ENCODE data around the gene BTD. TPM values are rescaled to one million over a fixed set of nuclear protein-coding genes. Genes with fewer than 3 reads are reported as not detected.

BTD gene
- total RNA-seq, 2 donors from 2014 or later: 5.9 to 11.0 TPM

DNA sequence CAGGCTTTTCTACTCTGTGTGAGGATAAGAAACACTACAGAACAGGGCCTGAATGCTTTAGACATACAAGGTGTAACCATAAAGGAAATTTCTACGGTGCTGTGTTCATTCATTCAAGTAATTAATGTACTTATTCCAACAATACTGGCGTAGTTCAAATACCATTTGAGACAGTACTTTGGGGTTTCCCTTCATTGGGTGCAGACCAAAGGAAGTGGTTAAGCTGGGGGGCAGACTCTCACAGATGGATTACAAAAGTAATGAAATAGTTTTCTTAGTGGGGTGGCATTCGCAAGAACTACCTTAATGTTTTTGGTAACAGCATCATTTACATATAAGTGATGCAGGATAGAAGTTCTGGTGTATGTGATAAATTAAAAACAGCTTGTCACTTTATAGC, 65.9 kb downstream of the BTD start:
- peak overlapping the region; percentile 65 for H3K27ac Mint-ChIP-seq
- H3K4me3 Mint-ChIP-seq: peak overlapping the region in 1 of 2 donors; percentile 61
- peak; percentile 84 to 89 for ATAC-seq (replicated peaks in 1 of 2)

DNA sequence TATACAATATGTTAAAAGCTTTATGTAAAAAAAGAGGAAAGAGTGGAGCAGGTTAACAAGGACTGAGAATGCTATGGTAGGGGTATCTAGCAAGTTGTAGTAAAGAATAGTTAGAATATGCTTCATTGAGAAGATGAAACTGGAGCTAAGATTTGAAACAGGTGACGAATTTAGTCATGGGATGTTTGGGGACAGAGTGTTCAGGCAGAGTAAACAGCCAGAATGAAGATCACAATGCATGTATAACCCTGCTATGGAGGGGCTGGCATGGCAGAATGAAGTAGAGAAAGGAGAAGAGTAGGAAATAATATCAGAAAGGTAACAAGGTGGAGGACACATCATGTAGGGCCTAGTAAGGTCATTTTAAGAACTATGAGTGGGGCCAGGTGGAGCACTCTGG, 72.0 kb downstream of the BTD start:
- DNase-seq: no peak
- H3K27me3 Mint-ChIP-seq (ENCODE audit: low read depth): no peaks in the 10 kb centered on the region
- H3K36me3 Mint-ChIP-seq (ENCODE audit: insufficient read depth in 2 of 2): peaks cover 4 to 16% of the 10 kb centered on the region in 2 donors
- H3K27ac Mint-ChIP-seq: no peak overlapping the region
- no peak overlapping the region for H3K4me3 Mint-ChIP-seq
- H3K4me1 Mint-ChIP-seq (ENCODE audit: low read depth): no peaks in the 10 kb centered on the region
- no peaks in the 10 kb centered on the region for H3K9me3 Mint-ChIP-seq
- ATAC-seq (replicated peaks in 1 of 2): no peak

More for the DNA sequence above, 65.9 kb downstream of the BTD start:
- H3K9me3 Mint-ChIP-seq: peaks cover 5 to 13% of the 10 kb centered on the region in 2 donors
- peaks cover 27% of the 10 kb centered on the region for H3K4me1 Mint-ChIP-seq (ENCODE audit: low read depth)
- no peaks in the 10 kb centered on the region for H3K27me3 Mint-ChIP-seq (ENCODE audit: low read depth)
- peak in 1 of 2 donors; percentile 44 for DNase-seq
- peaks cover 9 to 33% of the 10 kb centered on the region in 2 donors for H3K36me3 Mint-ChIP-seq (ENCODE audit: insufficient read depth in 2 of 2)

DNA sequence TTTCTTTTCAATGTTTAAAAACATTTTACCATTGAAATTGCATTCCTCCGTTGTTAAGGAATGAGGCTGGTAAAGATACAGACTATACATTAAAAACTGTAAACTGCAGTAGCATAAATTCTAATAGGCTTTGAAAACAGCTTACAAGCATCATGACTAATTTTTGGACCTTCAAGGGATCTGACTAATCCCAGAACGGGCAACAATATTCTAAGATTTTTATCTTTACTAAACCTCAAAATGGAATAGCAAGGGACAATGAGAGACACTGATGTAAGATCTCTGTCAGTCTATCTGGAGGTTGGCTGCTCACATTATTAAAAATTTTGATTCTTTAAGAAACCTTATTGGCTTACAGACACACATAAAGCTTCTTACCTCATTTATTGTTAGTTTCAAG, 74.7 kb downstream of the BTD start:
- H3K27ac Mint-ChIP-seq: no peak overlapping the region
- no peaks in the 10 kb centered on the region for H3K27me3 Mint-ChIP-seq (ENCODE audit: low read depth)
- peaks cover 0 to 10% of the 10 kb centered on the region in 2 donors for H3K36me3 Mint-ChIP-seq (ENCODE audit: insufficient read depth in 2 of 2)
- H3K4me1 Mint-ChIP-seq (ENCODE audit: low read depth): no peaks in the 10 kb centered on the region
- H3K9me3 Mint-ChIP-seq: no peaks in the 10 kb centered on the region
- no peak overlapping the region for H3K4me3 Mint-ChIP-seq
- DNase-seq: no peak
- ATAC-seq (replicated peaks in 1 of 2): no peak

DNA sequence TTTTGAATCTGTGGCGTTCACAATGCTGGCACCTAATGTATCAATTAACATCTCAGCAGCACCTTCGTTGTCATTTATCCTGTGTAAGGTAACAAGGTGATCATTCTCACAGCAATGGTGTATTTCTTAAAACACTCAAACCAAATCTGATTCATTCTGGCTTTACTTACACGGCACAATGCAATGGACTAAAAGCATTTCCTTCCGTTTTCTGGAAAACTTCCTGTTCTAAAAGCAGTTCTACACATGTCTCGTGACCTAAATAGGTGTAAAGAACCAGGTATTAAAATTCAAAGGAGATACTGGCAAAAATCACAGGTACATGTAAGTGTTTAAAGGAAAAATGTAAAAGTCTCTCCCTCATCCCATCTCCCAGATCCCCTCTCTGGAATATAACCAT, 77.8 kb downstream of the BTD start:
- Mint-ChIP-seq H3K36me3 (ENCODE audit: insufficient read depth in 2 of 2) (peaks cover 0 to 10% of the 10 kb centered on the region in 2 donors), H3K4me3 (no peak overlapping the region), H3K9me3 (no peaks in the 10 kb centered on the region), H3K4me1 (ENCODE audit: low read depth) (no peaks in the 10 kb centered on the region), H3K27me3 (ENCODE audit: low read depth) (no peaks in the 10 kb centered on the region), H3K27ac (no peak overlapping the region)
- DNase-seq (no peak), ATAC-seq (replicated peaks in 1 of 2) (no peak)

DNA sequence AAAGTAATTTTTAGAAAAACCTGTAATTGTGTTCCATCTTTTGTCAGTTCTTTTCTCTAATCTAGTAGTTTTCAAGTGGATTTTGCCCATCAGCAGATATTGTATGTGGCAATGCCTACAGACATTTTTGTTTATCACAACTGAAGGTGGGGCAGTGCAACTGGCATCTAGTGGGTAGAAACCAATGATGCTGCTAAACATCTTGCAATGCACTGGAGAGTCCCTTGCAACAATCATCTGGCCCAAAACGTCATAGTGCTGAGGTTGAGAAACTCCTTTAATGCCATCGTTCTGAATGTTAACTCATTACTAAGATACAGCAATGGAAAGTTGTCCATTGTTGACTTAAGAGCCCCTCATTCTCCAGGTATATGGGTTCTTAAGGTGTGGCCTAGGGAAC, 80.1 kb downstream of the BTD start:
- DNase-seq: no peak
- Mint-ChIP-seq H3K27me3 (ENCODE audit: low read depth) (no peaks in the 10 kb centered on the region), H3K27ac (no peak overlapping the region), H3K9me3 (no peaks in the 10 kb centered on the region), H3K4me1 (ENCODE audit: low read depth) (peaks cover 5% of the 10 kb centered on the region), H3K4me3 (no peak overlapping the region), H3K36me3 (ENCODE audit: insufficient read depth in 2 of 2) (peaks cover 0 to 18% of the 10 kb centered on the region in 2 donors)
- no peak for ATAC-seq (replicated peaks in 1 of 2)

DNA sequence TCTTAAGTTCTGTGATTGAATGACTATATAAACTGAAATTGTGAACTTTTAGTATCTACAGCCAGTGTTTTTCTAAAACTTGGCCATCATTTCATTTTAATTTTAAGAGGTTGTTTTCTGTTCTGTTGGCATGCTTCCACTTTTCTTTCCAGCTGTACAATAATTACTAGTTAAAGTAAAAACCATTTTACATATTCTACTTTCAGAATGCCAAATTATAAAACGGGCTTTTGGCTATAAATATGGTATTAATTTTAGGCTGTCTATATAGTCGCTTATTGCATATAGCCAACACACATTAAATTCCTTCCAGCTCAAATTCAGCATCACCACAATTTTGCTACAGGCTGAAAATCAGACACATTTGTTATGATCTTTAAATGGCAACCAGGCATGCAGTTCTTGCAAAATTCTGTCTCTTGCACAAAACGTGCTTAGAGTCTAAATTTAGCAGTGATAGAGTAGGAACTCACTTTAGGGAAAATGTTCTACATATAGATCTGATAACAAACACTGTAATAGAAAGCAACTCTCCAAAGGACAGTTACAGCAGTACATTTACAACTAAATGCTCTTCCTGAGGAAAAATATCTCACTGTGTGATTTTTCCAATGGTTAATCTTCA, 81.1 kb downstream of the BTD start:
- ATAC-seq (replicated peaks in 1 of 2) (no peak), DNase-seq (no peak)
- no peaks in the 10 kb centered on the region for H3K9me3 Mint-ChIP-seq
- peaks cover 0 to 13% of the 10 kb centered on the region in 2 donors for H3K36me3 Mint-ChIP-seq (ENCODE audit: insufficient read depth in 2 of 2)
- H3K4me3 Mint-ChIP-seq: no peak overlapping the region
- H3K27me3 Mint-ChIP-seq (ENCODE audit: low read depth): no peaks in the 10 kb centered on the region
- no peak overlapping the region for H3K27ac Mint-ChIP-seq
- H3K4me1 Mint-ChIP-seq (ENCODE audit: low read depth): peaks cover 5% of the 10 kb centered on the region

DNA sequence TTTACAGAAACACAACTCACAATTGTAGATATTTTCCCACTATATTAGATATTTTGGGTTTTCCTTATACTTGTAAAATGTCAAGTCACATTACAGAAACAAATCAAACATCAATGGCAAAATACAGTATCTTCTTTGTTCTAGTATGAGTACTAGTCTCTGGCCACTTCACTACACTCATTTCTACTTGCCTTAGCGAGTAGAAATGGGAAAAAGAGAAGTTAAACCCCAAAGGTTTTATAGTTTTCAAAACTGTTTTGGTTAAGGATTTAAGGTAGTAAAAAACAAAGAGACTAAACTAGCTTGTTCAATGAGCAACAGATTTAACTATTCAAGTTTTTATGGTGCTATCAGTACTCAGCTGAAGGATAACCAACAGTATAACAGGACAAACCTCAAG, 81.7 kb downstream of the BTD start:
- Mint-ChIP-seq H3K9me3 (no peaks in the 10 kb centered on the region), H3K27ac (no peak overlapping the region), H3K4me1 (ENCODE audit: low read depth) (peaks cover 5% of the 10 kb centered on the region), H3K36me3 (ENCODE audit: insufficient read depth in 2 of 2) (peaks cover 0 to 11% of the 10 kb centered on the region in 2 donors), H3K27me3 (ENCODE audit: low read depth) (no peaks in the 10 kb centered on the region), H3K4me3 (no peak overlapping the region)
- ATAC-seq (replicated peaks in 1 of 2) (no peak), DNase-seq (no peak)

DNA sequence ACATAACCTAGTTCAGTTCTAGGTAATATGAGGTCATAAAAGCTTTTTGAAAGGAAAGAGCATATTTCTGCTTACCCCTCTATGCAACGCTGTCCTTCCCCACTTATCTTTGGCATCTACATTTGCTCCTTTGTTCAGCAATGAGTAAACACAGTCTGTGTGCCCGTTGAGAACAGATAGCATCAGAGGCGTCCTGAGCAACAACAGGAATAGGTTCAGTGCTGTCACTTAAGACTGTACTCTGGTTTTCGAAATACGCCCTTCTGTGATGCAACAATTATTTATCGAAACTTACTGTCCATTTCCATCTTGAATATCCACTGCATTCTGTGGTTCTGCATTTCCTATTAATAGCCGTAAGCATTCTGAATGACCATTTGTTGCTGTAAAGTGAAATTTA, 84.4 kb downstream of the BTD start:
- Mint-ChIP-seq H3K36me3 (ENCODE audit: insufficient read depth in 2 of 2) (peaks cover 0 to 10% of the 10 kb centered on the region in 2 donors), H3K4me1 (ENCODE audit: low read depth) (peaks cover 5% of the 10 kb centered on the region), H3K4me3 (no peak overlapping the region), H3K27ac (no peak overlapping the region), H3K27me3 (ENCODE audit: low read depth) (no peaks in the 10 kb centered on the region), H3K9me3 (no peaks in the 10 kb centered on the region)
- DNase-seq (no peak), ATAC-seq (replicated peaks in 1 of 2) (peak; percentile 37 to 58)

DNA sequence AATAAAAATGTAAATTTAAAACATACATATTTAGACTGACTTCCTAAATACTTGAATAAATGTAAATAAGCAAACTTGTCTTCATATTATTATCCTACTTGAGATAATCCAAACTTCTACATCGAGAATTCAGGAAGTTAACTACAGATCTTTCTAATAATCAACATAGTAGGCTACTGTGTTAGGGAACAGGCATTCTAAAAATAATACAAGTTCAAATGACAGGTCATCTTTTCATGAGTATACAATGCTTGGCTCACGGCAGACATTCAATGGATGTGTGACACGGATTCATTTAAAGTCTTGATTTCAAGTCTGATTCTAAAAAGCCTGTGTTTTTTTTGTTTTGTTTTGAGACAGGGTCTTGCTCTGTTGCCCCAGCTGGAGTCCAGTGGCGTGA, 88.7 kb downstream of the BTD start:
- H3K27me3 Mint-ChIP-seq (ENCODE audit: low read depth): no peaks in the 10 kb centered on the region
- no peak overlapping the region for H3K27ac Mint-ChIP-seq
- H3K4me3 Mint-ChIP-seq: no peak overlapping the region
- no peaks in the 10 kb centered on the region for H3K9me3 Mint-ChIP-seq
- DNase-seq (no peak), ATAC-seq (replicated peaks in 1 of 2) (no peak)
- H3K4me1 Mint-ChIP-seq (ENCODE audit: low read depth): peaks cover 11% of the 10 kb centered on the region
- peaks cover 0 to 23% of the 10 kb centered on the region in 2 donors for H3K36me3 Mint-ChIP-seq (ENCODE audit: insufficient read depth in 2 of 2)

DNA sequence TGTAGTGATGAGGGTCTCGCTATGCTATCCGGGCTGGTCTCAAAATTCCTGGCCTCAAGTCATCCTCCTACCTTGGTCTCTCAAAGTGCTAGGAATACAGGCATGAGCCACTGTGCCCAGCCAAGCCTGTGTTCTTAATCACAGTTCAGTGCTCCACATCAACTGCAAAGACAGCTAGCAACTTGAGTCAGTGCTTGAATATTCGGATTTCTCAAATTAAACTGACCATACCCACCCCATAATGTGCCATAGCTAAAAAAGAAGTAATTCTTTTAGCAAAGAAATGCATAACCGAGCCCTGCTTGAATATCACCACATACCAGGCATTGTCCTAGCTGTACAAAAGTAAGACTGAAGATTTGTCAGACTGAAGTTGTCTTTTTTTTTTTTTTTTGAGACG, 89.2 kb downstream of the BTD start:
- H3K36me3 Mint-ChIP-seq (ENCODE audit: insufficient read depth in 2 of 2): peaks cover 0 to 23% of the 10 kb centered on the region in 2 donors
- no peaks in the 10 kb centered on the region for H3K9me3 Mint-ChIP-seq
- no peak overlapping the region for H3K4me3 Mint-ChIP-seq
- ATAC-seq (replicated peaks in 1 of 2): no peak
- no peak overlapping the region for H3K27ac Mint-ChIP-seq
- H3K27me3 Mint-ChIP-seq (ENCODE audit: low read depth): no peaks in the 10 kb centered on the region
- H3K4me1 Mint-ChIP-seq (ENCODE audit: low read depth): peaks cover 11% of the 10 kb centered on the region
- no peak for DNase-seq

DNA sequence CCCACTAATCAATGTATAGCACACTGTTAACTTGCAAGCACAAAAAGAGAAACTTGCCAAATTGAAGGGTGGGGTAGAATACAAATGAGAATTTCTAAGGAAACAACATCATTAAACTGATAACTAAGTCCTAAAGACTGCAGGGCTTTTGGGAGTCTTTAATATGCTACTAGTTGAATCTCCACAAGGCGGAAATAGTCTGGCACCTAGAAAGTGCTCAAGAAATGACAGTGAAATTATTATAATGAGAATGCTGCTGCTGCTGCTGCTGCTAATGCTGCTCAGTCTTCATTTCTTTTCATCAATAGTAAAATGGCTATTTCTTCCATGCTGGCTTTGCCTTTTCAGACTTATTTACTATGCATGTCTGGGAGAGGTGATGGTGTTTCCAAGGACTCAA, 91.8 kb downstream of the BTD start:
- Mint-ChIP-seq H3K36me3 (ENCODE audit: insufficient read depth in 2 of 2) (peaks cover 0 to 23% of the 10 kb centered on the region in 2 donors), H3K4me3 (no peak overlapping the region), H3K9me3 (no peaks in the 10 kb centered on the region), H3K27me3 (ENCODE audit: low read depth) (no peaks in the 10 kb centered on the region), H3K27ac (no peak overlapping the region), H3K4me1 (ENCODE audit: low read depth) (peaks cover 6% of the 10 kb centered on the region)
- ATAC-seq (replicated peaks in 1 of 2): no peak
- DNase-seq: no peak

DNA sequence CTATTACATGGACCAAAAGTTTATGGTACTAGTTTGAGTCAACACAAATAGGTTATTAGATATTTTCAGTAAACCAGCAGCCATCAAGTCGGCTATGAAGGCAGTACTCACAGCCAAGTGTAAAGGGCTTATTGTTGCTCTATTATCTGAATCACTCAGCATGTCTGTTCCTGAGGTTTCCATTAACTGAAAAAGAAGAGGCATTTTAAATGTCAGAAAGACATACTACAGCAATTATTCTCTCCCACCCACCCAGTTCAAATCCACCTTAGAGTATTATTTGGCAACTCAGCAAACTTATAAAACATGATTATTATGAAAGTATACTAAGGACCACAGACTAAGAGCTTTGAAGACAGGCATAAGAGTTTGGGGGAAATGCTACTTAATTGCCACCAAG, 93.1 kb downstream of the BTD start:
- Mint-ChIP-seq H3K27ac (no peak overlapping the region), H3K4me1 (ENCODE audit: low read depth) (peaks cover 6% of the 10 kb centered on the region), H3K27me3 (ENCODE audit: low read depth) (no peaks in the 10 kb centered on the region), H3K4me3 (no peak overlapping the region), H3K36me3 (ENCODE audit: insufficient read depth in 2 of 2) (peaks cover 3 to 24% of the 10 kb centered on the region in 2 donors), H3K9me3 (no peaks in the 10 kb centered on the region)
- DNase-seq (no peak), ATAC-seq (replicated peaks in 1 of 2) (no peak)

Data from activated T-cell treated with anti-CD3 and anti-CD28 coated beads, Interleukin-2, amount 50 U/mL, for 72 hours (primary cell).